GM13977 (cell line): ENCODE results near the gene TMEM45A.
"Not testable (repeated sequence)": the region's sequence is repeated elsewhere in the genome, so short reads cannot be mapped to it uniquely, and the experiment has no call there.

Source experiments
- DNase-seq: peaks from one replicate; pipeline ENCODE4 v3.0.0; 2012; ENCODE audit warnings: low spot score
- in situ Hi-C: fragments of 300-500 bp; cut with MboI; formaldehyde crosslinking; loops from one replicate; pipeline ENCODE4 v1.12.0; 2022; ENCODE audit warnings: low sequenced_read_pairs, low pct_unique_long_range_greater_than_20kb, mixed read lengths, inconsistent platforms; ENCODE audit not compliant: unreplicated experiment
- TF ChIP-seq, protein P1 (sequence below): IDR thresholded peaks from 2 replicates; pipeline ENCODE4 v1.5.1; 2012; ENCODE audit warnings: mild to moderate bottlenecking, control low read depth; ENCODE audit not compliant: insufficient read depth; ENCODE audit errors: extremely low read depth, missing control alignments

Gene TMEM45A

DNA sequence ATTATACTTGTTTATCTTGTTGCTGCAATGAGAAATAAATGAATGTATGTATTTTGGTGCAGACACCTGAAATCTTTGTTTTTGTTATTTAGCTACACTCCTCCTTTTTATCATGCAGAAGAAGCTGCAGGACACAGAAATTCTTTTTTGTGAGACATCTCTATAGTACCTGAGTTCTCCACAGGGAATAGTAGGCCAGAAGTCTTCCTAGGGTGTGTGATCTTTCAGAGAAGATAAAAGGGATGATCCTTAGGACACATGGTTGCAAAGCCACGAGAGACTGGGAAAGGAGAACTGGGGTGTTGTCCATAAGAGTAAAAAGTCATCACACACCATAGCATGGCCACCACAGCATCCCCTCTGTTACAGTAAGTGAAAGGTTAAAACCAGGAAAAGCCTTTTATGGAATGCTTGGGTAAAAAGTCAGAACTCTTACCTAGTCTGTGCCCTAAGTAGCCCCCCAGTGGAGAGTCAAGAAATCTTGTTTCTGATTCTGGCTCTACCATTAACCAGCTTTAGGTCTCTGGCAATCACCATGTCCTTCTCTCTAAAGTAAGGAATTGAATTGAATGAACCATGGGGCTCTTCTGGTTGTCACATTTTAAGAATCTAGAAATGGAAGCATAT is 85.1 kb downstream of the TMEM45A start:
- DNase-seq: no peak
- in situ Hi-C loops: loop anchor here (25.0 kb wide), 2 partner anchors 265 to 740 kb away; no protein-coding TSS in a partner anchor
- TF ChIP-seq, protein P1, sequence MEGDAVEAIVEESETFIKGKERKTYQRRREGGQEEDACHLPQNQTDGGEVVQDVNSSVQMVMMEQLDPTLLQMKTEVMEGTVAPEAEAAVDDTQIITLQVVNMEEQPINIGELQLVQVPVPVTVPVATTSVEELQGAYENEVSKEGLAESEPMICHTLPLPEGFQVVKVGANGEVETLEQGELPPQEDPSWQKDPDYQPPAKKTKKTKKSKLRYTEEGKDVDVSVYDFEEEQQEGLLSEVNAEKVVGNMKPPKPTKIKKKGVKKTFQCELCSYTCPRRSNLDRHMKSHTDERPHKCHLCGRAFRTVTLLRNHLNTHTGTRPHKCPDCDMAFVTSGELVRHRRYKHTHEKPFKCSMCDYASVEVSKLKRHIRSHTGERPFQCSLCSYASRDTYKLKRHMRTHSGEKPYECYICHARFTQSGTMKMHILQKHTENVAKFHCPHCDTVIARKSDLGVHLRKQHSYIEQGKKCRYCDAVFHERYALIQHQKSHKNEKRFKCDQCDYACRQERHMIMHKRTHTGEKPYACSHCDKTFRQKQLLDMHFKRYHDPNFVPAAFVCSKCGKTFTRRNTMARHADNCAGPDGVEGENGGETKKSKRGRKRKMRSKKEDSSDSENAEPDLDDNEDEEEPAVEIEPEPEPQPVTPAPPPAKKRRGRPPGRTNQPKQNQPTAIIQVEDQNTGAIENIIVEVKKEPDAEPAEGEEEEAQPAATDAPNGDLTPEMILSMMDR: no peak

DNA sequence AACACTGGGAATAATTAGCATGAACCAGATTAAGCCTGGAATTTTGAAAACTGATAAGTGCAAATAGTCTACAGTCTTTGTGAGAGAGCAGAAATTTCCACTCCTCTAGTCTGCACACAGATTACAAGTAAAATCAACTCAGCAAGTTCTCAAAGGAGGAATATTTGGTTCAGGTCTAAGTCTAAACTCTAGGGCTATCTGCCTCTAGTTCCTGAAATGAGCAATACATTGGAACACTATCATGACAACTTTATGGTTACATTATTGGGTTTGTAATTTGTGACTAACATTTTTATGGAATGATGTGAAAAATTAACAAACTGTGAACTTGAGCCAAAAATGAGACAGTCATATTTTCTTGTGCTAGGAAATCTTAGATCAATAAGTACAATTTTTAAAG is 86.2 kb downstream of the TMEM45A start:
- no peak for DNase-seq
- TF ChIP-seq, protein P1: no peak
- in situ Hi-C loops: loop anchor here (25.0 kb wide), 2 partner anchors 266 to 741 kb away; no protein-coding TSS in a partner anchor

DNA sequence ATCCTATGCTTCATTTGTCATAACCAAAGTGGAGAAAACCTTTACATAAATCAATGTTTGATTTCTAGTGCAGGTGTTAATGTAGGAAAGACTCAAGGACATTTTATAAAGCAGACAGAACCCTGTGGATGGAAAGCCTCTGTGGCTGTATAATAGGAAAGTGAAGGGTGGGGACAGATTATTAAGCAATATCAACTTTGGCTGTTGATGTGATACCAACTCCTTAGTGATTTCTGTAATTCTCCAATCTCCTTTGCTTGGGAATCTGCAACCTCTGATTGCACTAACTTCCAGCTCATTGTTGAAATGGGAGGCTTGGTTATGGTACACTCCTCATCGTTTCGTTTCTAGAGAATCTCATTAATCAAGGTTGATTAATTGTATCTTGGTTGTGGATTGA is 87.7 kb downstream of the TMEM45A start:
- in situ Hi-C loops: loop anchor here (25.0 kb wide), 2 partner anchors 268 to 743 kb away; no protein-coding TSS in a partner anchor
- no peak for DNase-seq
- TF ChIP-seq, protein P1: no peak

DNA sequence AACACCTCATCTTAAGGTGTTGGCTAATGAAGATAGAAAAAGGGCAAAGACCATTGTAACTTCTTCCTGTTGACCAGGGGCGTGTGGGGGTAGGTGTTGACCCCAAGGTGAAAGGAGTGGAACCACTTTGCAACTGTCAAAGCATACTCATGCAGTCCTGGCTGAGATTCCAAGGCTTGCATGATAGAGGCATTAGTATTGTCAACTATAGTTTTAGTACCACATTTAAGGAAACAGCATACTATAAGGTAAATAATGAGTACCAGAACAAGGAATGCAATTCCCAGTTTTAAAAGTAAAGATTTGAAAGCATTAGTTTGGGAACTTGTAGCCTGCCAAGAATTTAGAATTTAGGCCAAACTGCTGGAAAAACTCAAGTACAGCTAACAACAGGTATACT is 89.2 kb downstream of the TMEM45A start:
- DNase-seq: no peak
- TF ChIP-seq, protein P1: no peak
- in situ Hi-C loops: loop anchor here (25.0 kb wide), 2 partner anchors 269 to 744 kb away; no protein-coding TSS in a partner anchor

GRCh38 chr3:100582157-100582556 is 89.7 kb downstream of the TMEM45A start:
- not testable (repeated sequence) for DNase-seq
- in situ Hi-C loops: loop anchor here (25.0 kb wide), 2 partner anchors 270 to 745 kb away; no protein-coding TSS in a partner anchor

DNA sequence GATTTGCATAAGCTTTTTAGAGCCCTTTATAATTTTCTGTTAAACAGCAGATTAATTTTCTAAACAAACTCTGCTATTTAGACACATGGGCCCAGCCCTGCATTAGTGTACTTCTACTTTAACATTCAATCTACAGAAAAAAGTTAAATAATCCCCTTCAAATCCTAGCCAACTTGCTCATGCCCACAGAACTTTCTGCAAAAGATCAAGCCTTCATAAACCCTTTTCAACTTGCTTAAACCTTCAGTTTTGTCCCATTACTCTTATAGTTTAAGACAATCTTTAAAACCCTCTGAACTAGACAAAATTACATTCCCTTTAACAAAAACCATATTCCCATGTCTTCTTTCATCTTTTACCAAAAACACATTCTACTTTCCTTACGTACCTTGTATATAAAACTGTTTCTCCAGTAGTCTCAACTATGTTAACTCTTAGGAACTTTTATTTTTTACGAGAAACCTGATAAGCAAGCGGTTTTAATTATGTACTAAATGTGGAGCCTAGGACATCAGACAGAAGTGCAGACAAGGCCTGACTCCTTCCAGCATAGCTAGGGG is 91.8 kb downstream of the TMEM45A start:
- DNase-seq: no peak
- TF ChIP-seq, protein P1: no peak
- in situ Hi-C loops: loop anchor here (25.0 kb wide), 2 partner anchors 272 to 747 kb away; no protein-coding TSS in a partner anchor

GRCh38 chr3:100586832-100587231 is 94.4 kb downstream of the TMEM45A start:
- TF ChIP-seq, protein P1: no peak
- DNase-seq: no peak
- in situ Hi-C loops: loop anchor here (25.0 kb wide), 2 partner anchors 275 to 750 kb away; no protein-coding TSS in a partner anchor
